Esophagus squamous epithelium (tissue), 5 donors: Measurements from ENCODE around the gene TMEM44. TPM values are rescaled to one million over a fixed set of nuclear protein-coding genes. Genes with fewer than 3 reads are reported as not detected.

Experiments used
- DNase-seq: peaks from one replicate; lab custom pipeline; 2025; lab: John Stamatoyannopoulos, UW
- H3K27ac ChIP-seq, 4 donors: fragments of 200-600 bp; sonication (generic); one replicate each; pipeline ENCODE4 v1.5.1; 2016 to 2019; ENCODE audit warnings: mild to moderate bottlenecking in 1 of 4
- H3K27me3 ChIP-seq, 4 donors: fragments of 200-600 bp; sonication (generic); 1 replicate in 3 of 4; 2 replicates in 1 of 4; pipeline versions ENCODE4 v1.5.1 to v1.6.0; 2017 to 2021; ENCODE audit warnings: antibody characterized with exemption in 1 of 4
- H3K36me3 ChIP-seq, 3 donors: fragments of 200-600 bp; sonication (generic); one replicate each; pipeline ENCODE4 v1.5.1; 2016 to 2019
- H3K4me1 ChIP-seq, 3 donors: fragments of 200-600 bp; sonication (generic); one replicate each; pipeline ENCODE4 v1.5.1; 2017 to 2019
- H3K4me3 ChIP-seq, 4 donors: fragments of 200-600 bp; sonication (generic); 1 replicate in 3 of 4; 2 replicates in 1 of 4; pipeline ENCODE4 v1.5.1; 2016 to 2019; ENCODE audit warnings: mild to moderate bottlenecking in 2 of 4, moderate library complexity in 1 of 4
- H3K9me3 ChIP-seq, 3 donors: fragments of 200-600 bp; sonication (generic); one replicate each; pipeline ENCODE4 v1.5.1; 2016 to 2019
- POLR2A ChIP-seq, 4 donors: fragments of 450-650 bp; IDR thresholded peaks; one replicate each; pipeline ENCODE4 v1.6.1; 2017; ENCODE audit warnings: antibody characterized with exemption in 4 of 4, mild to moderate bottlenecking in 4 of 4, moderate library complexity in 3 of 4
- WGBS, 2 donors: methylation state at CpG; one replicate each; pipeline ENCODE4 v1.1.5; 2018; 5-methylcytosine and 5-hydroxymethylcytosine counted together
- intact Hi-C: fragments of 100-400 bp; cut with DNase I; formaldehyde crosslinking; loops from one replicate; pipeline ENCODE4 v1.15.0; 2022
- small RNA-seq, 4 donors: library from RNA; depleted of rRNA; stranded (forward); fragments of <200 nt; gene quantifications; one replicate each; pipeline ENCODE3, GENCODE V24; 2016
- total RNA-seq, 4 donors: library from RNA; depleted of rRNA; stranded (reverse); fragments of >200 nt; gene quantifications; one replicate each; pipeline ENCODE4 v1.1.0, GENCODE V29; 2016
- TF ChIP-seq, protein P1 (sequence below), 6 experiments: fragments of 450-650 bp in 4 of 6; fragments of 200-600 bp in 2 of 6; sonication (generic) in 2 of 6; IDR thresholded peaks; one replicate each; pipeline ENCODE4 v1.5.1; 2016 to 2019; ENCODE audit warnings: antibody characterized with exemption in 6 of 6, mild to moderate bottlenecking in 4 of 6, moderate library complexity in 4 of 6
- donor health status: DM: yes; HTN: yes; CAD: no.

TMEM44 gene
- total RNA-seq, 4 donors from 2014 or later, result 4.7 to 11.9 (median 7.6) TPM

DNA sequence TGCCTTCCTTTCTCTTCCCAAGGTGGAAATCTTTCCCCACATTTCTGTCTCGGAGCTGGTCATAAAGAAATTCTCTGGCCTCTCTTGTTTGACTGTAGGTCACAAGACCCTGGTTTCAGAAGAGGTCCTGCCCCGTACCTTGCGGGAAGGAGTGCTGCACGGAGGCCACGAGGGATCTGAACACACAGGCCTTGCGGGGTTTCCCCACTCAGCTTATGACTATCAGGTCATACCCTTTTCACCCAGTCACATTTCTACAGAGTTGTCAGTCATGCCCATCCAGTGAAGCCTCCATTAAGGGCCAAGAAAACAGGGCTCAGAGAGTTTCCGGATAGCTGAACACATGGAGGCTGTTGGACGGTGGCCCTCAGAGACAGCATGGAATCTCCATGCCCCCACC, 91.7 kb downstream of the TMEM44 start:
- 81 to 87% methylated on average over 5 to 8 of the region's 8 CpGs for WGBS, 2 donors
- peaks cover 0 to 11% (median 6%) of the 10 kb centered on the region in 3 donors for H3K4me1 ChIP-seq
- no peaks in the 10 kb centered on the region for H3K9me3 ChIP-seq
- no peak for DNase-seq
- H3K27ac ChIP-seq, result no peak overlapping the region
- no peaks in the 10 kb centered on the region for H3K27me3 ChIP-seq
- intact Hi-C loops, result no loop called here
- H3K36me3 ChIP-seq, result no peaks in the 10 kb centered on the region
- TF ChIP-seq POLR2A (IDR thresholded peaks at IDR 0.05), result no peak
- TF ChIP-seq, protein P1, sequence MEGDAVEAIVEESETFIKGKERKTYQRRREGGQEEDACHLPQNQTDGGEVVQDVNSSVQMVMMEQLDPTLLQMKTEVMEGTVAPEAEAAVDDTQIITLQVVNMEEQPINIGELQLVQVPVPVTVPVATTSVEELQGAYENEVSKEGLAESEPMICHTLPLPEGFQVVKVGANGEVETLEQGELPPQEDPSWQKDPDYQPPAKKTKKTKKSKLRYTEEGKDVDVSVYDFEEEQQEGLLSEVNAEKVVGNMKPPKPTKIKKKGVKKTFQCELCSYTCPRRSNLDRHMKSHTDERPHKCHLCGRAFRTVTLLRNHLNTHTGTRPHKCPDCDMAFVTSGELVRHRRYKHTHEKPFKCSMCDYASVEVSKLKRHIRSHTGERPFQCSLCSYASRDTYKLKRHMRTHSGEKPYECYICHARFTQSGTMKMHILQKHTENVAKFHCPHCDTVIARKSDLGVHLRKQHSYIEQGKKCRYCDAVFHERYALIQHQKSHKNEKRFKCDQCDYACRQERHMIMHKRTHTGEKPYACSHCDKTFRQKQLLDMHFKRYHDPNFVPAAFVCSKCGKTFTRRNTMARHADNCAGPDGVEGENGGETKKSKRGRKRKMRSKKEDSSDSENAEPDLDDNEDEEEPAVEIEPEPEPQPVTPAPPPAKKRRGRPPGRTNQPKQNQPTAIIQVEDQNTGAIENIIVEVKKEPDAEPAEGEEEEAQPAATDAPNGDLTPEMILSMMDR (IDR thresholded peaks at IDR 0.05), result no peak
- H3K4me3 ChIP-seq, result no peak overlapping the region

DNA sequence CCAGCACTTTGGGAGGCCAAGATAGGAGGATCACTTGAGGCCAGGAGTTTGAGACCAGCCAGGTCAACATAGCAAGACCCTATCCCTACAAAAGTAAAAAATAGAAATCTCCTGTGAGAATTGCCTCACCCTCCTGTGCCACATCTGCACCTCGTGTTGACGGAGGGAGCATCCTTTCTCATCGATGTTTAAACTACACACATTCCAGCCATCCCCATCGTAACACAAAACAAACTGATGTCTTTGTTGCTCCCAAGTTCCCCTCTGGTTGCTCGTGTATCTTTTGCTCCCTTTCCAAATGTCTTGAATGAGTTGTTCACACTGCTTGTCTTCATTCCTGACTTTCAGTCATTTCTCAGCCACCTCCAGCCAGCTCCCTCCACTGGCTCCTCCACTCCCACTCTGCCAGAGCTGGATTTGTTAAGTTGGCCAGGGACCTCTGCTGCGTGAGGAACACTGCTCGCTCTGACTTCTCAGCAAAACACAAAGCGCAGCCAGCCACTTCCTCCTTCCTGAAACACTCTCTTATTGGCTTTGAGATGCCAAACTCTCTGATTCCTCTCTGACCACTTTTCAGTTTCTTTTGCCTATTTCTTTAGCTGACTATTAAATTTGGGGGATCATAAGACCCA, 92.8 kb downstream of the TMEM44 start:
- Histone ChIP-seq H3K4me3 (no peak overlapping the region), H3K36me3 (no peaks in the 10 kb centered on the region), H3K9me3 (no peaks in the 10 kb centered on the region), H3K4me1 (peaks cover 0 to 11% (median 6%) of the 10 kb centered on the region in 3 donors), H3K27me3 (no peaks in the 10 kb centered on the region), H3K27ac (peak overlapping the region in 2 of 4 donors; percentile 18 to 51)
- WGBS, 2 donors, result 56 to 61% methylated on average over 8 of the region's 8 CpGs
- DNase-seq, result no peak
- TF ChIP-seq, protein P1 (IDR thresholded peaks at IDR 0.05), result no peak
- no peak for TF ChIP-seq POLR2A (IDR thresholded peaks at IDR 0.05)
- intact Hi-C loops, result no loop called here

DNA sequence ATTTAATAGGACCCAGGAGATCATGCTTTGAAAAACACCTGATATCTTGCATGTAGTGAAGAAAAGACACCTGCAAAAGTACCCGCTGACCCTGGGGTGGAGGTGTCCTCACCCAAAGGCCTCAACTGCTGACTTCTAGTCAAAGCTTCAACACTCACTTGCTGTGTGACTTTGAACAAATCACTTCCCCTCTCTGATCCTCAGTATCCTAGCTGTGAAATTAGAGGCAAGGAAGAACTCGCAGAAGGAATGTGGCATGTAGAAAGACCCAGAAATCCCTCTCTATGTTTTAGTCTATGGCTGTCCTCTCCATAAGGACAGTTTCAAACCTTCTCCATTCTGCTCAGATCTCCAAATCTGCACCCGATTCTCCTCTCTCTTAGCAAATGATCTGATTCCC, 93.7 kb downstream of the TMEM44 start:
- H3K4me3 ChIP-seq, result no peak overlapping the region
- no peaks in the 10 kb centered on the region for H3K27me3 ChIP-seq
- intact Hi-C loops, result no loop called here
- DNase-seq, result no peak
- no peaks in the 10 kb centered on the region for H3K36me3 ChIP-seq
- H3K4me1 ChIP-seq, result peaks cover 0 to 11% (median 6%) of the 10 kb centered on the region in 3 donors
- 97 to 100% methylated on average over 3 of the region's 3 CpGs for WGBS, 2 donors
- H3K27ac ChIP-seq, result no peak overlapping the region
- H3K9me3 ChIP-seq, result peaks cover 0 to 4% (median 0%) of the 10 kb centered on the region in 3 donors
- TF ChIP-seq POLR2A (IDR thresholded peaks at IDR 0.05), result no peak
- TF ChIP-seq, protein P1 (IDR thresholded peaks at IDR 0.05), result no peak

DNA sequence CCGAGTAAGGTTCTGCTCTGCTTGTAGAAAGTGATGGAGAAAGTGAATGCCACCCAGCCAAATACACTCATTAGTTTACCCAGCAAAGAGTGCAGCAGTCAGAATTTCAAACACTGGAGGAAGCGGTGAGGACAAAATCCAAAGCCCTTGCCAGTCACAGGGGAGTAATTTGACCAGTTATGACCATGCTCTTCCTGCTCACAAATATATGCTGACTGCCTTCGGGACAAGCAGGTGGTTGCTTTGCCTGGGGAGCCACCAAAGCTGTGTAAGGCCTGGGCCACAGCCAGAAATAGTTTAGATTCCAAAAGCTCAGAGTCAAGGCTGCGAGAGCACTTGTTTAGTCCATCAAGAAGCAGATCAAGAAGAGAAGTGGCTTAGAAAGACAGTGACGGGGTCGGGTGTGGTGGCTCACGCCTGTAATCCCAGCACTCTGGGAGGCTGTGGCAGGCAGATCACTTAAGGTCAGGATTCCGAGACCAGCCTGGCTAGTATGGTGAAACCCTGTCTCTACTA, 95.4 kb downstream of the TMEM44 start:
- H3K4me1 ChIP-seq, result peaks cover 0 to 11% (median 6%) of the 10 kb centered on the region in 3 donors
- WGBS, 2 donors, result 60 to 62% methylated on average over 8 of the region's 8 CpGs
- H3K27me3 ChIP-seq, result no peaks in the 10 kb centered on the region
- no peak overlapping the region for H3K4me3 ChIP-seq
- H3K36me3 ChIP-seq, result no peaks in the 10 kb centered on the region
- H3K27ac ChIP-seq, result no peak overlapping the region
- DNase-seq, result no peak
- H3K9me3 ChIP-seq, result peaks cover 0 to 12% (median 0%) of the 10 kb centered on the region in 3 donors
- intact Hi-C loops, result no loop called here
- TF ChIP-seq POLR2A (IDR thresholded peaks at IDR 0.05), result no peak

Small RNA genes lying within 50 kb of the gene (small RNA-seq; reads per million reads assigned to genes)
- 0 reads per million in 4 donors for gene AC046143.2

Other genes starting within 250 kb of the TMEM44 start
- gene GP5, start 234.2 kb downstream of the TMEM44 start, total RNA-seq, result under 1 TPM in 1 of 4 donors, not detected in 3; 0.38 TPM
- 100 to 1,000 TPM in 1 of 4 donors, 10 to 100 TPM in 3; 55.6 to 166 (median 94.7) TPM for gene ATP13A3, start 146.4 kb downstream of the TMEM44 start, total RNA-seq
- gene LSG1, start 38.8 kb upstream of the TMEM44 start, total RNA-seq, result 10 to 100 TPM; 25.6 to 42.0 (median 30.4) TPM
- 10 to 100 TPM; 20.2 to 33.6 (median 31.9) TPM for gene FAM43A, start 52.5 kb upstream of the TMEM44 start, total RNA-seq